Measurements from ENCODE around the gene DLAT.
"Not testable (repeated sequence)": the region's sequence is repeated elsewhere in the genome, so short reads cannot be mapped to it uniquely, and the experiment has no call there.

The DLAT gene
- 29.2 to 60.4 reads per million in 2 donors for total RNA-seq

DNA sequence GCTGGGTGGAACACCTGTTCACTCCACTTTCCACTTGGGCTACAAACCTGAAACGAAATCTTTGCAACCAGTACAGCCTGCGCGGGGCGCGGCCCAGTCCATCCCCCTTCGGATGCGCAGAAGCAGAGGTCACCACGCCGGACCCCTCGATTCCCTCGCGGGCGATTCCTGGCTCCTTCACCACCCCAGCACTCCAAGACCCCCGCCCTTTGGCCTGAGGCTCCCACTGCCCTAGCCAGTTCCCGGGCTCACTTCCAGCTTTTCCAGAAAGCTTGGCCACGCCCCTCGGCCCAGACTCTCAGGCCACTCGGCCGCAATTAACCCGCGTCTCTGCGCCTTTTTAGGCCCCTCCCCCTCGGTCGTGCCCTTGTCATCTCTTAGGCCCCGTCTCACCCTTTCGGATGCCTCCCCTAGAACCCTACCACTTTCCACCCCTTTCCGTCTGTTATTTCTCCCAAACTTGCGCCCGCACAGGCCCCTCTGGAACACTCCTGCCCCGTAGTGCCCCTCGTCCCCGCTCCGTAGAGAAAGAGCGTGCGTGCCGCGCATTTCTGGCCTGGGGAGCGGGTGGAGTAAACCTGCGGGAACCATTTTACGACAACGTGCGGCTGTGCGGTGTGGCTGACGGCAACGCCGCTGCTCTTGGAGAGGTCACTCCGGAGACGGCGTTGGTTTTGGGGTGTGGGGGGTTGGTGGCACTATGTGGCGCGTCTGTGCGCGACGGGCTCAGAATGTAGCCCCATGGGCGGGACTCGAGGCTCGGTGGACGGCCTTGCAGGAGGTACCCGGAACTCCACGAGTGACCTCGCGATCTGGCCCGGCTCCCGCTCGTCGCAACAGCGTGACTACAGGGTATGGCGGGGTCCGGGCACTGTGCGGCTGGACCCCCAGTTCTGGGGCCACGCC, at the start of gene DLAT:
TSS of gene DLAT (plus strand) at position 636 of the 906 bp plus-strand sequence. CDS start at position 701, 65 bp downstream.
- peak; percentile 75 for DNase-seq

DNA sequence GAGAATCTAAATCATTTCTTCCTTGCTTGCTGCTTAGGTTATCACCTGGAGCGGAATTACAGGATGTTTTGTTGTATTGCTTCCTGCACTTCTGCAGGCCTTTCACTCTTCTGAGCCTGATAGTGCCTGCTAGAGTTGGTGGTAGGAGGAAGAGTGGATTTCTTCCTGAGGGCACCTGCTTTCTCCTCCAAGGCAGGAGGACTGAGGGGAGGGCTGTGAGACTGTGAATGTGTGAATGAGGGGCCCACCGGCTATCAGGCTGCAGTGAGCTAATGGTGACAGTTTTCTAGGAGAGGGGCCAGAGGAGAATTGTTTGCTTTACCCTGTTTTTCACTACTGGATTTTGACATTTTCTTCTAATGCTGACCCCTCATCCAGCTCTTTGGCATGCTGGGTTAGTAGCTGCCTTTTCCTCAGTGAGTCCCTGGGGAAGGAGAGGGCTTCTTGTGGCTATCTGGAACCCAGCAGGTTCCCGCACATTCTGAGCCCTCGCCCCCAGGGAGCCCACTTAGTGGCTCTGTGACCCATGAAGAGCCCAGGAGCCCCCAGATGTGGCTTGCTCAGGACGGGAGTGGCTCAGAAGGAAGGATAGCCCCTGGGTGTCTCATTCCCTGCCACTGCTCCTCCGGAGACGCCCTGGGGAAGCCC, 49.0 kb upstream of the DLAT start:
- DNase-seq = no peak

- DNase-seq = no peak
Observed at GRCh38 chr11:111976767-111977145, 48.5 kb upstream of the DLAT start.

DNA sequence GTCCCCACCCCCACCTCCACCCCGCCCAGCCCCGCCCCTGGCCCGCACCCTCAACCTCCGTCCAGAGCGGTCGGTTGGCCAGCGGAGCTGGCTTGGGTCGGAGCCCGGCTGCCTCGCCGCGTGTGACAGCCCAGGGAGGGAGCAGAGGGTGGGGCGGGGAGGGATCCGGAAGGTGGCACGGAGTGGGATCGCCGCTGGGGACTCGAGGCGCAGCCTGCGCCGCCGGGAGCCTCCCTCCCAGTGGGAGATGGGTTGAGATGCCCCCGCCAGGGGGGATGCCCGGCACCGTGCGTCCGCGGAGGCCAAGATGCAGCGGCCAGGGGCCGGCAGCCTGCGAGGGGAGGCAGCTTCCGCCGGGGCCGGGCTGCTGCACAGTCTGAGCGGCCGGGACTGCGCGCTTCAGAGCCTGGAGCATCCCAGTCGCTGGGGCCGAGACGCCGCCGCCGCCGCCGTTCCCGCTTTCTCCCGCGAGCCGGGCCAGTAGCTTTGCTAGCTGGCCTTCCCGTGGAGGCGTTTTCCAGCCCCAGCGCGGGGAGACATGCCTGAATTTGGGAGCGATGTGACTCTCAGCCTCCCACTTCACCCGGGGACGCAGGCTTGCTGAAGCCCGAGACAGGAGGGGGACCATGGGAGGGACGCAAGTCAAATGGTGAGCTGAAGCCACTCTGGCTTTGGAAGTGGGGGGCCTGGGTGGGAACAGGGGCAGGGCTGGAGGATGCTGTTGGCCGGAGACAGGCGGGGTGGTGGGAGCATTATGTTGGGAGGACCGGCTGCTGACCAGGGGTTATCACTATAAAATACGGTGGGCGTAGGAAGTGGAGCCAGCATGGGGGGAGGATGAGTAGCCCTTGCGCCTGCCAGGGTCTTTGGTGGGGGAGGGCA, 47.8 kb upstream of the DLAT start:
- peak; percentile 4 for DNase-seq

DNA sequence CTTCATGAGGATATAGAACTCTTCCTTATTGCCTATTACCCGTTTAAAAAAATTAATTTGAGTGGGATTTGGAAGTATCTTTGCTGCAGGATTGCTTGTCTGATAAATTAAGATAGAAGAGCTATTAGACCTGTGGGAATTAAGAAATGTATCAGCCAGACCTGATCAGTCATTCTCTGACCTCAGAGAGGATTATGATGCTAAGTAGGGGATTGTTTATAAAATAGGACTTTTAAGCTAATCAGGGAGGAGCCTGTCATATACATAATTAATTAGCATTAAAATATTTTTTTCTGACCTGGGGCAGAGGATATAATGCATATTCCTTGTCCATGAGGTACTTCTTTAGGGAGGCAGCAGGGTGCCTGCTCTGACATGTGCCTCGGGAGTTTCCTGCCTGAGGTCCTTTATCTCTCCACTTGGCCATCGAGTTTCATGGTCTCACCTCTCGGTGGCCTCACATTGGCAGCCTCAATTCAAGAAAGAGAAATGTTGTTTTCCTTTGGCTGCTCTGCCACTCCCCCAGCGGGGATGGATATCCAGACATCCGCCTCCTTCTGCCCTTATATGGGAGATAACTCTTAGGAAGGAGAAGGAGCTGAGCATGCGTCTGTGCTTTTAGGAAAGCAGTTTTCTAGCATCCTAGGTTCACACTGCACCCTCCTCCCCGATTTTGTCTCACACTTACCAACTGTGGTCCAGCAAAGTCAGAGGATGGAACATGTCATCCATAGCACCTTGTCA, 47.0 kb upstream of the DLAT start:
- DNase-seq = no peak

GRCh38 chr11:111980062-111980461, 45.1 kb upstream of the DLAT start:
- no peak for DNase-seq

DNA sequence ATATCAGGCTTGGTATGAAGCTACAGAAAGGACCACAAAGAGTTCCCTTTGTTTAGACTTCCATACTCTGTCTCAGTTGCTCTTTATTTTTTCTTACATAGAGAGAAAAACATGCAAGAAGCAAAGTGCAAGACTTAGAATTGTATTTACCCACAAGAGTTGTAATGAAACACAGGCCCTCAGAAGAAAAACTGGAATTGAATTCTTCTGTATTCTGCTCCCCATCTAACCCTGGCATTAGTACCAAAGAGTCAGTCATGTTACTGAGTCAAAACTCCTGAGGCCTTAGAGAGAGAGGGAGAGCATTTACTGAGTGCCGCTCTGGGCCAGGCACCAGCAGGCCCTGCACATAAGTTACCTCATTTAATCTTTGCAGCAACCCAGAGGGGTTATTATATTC, 43.9 kb upstream of the DLAT start:
- DNase-seq = no peak

DNA sequence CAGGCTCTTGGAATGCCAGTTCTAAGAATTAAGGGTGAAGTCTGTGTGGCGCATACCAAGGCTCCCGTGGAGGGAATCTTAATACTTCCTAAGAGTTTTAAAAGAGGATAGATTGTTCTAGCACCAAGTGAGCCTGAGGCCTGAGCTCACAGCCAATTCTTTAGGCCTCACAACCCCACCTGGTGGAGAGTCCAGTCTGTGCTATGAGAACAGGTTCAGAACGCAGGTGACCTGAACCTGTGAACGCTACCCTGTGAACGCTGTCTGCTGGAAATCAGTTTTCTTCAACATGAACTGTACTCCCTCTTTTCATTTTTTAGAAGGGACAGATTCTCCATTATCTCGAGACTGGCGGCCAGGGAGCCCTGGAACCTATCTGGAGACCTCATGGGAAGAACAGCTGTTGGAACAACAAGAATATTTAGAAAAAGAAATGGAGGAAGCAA, 43.2 kb upstream of the DLAT start:
- peak; percentile 19 for DNase-seq

DNA sequence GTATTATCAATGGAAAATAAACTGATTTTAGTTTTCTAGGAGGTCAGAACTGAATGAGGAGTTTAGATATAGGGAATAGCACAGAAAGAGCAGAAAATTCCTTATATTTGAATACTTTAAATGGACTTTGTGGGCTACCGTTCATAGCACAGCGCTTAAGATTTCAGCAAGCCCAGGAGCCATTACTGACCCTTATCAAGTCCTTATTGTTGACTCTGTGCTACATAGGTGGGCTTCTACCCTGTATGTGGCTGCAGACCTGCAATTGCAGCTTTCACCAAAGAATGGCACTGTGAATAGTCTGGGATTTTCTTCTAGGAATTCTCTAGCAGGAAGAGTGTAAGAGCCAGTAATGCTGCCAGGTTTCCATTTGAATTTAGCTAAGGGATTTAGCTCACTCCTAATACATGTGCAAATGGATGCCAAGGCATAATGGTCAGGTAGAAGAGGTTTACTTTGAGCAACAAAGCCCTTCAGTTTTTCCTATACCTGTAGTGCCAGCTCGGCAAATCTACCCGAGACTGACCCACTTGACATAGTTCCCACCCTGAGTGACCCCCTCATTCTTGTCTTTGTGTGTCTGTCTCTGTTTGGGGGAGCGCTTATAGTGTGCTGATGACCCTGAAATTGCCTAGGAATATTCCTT, 42.5 kb upstream of the DLAT start:
- DNase-seq = no peak

GRCh38 chr11:111983187-111983986, 41.8 kb upstream of the DLAT start:
- DNase-seq = no peak

DNA sequence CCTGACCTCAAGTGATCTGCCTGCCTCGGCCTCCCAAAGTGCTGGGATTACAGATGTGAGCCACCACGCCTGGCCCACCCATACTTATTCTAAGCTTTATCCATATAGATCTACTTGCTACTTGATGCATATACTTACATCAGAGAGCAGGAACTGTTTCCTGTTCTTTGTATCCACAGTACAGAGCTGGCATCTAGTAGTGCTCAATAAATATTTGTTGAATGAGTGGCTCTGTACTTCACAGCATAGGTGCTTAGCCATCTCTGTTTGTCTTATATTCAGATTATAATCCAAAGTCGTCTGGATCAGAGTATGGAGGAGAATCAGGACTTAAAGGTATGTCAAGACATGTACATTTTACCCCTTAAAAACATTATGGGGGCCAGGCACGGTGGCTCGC, 38.6 kb upstream of the DLAT start:
- DNase-seq = no peak

DNA sequence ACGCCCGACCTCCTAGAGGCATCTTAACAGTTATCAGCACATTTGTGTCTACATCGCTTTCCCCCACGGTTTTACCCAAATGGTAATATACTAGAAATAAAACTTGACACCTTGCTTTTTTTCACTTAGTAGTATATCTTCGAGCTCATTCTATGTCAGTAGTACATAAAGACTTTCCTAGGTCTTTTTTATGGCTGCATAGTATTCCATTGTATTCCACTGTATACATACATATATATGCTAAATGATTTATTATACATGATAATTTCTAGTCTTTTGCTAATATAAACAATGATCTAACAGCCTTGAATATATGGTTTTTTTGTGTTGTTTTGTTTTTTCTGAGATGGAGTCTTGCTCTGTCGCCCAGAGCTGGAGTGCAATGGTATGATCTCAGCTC, 34.8 kb upstream of the DLAT start:
- DNase-seq = no peak

DNA sequence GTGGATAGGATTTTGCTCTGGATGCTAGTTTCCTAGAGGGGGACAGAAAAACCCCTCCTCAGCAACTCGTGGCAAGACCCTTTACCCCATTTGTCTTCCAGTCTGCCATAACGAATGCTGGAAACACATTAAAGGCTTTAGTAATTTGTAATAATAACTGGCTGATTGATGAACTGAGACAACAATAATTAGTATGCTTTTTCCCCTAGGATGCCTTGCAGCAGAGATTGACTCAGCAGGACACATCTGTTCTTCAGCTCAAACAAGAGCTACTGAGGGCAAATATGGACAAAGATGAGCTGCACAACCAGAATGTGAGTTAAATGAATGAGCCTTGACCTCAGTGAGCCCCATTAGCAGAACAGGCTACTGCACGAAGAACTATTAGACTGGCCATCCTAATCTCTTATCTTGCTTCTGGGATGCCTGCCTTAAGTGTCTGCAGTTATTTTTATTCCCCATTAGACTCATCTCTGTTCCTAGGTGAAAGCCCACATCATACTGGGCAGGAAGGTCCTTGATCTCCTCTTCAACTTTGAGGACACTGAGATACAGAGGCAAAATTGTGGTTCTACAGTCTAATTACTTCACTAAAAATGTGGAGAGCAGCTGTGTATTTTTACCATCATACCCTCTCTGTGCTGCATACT, 32.9 kb upstream of the DLAT start:
- DNase-seq = no peak

- no peak for DNase-seq
Observed at GRCh38 chr11:111996129-111996528, 29.1 kb upstream of the DLAT start.

GRCh38 chr11:111996669-111997068, 28.5 kb upstream of the DLAT start:
- not testable (repeated sequence) for DNase-seq

DNA sequence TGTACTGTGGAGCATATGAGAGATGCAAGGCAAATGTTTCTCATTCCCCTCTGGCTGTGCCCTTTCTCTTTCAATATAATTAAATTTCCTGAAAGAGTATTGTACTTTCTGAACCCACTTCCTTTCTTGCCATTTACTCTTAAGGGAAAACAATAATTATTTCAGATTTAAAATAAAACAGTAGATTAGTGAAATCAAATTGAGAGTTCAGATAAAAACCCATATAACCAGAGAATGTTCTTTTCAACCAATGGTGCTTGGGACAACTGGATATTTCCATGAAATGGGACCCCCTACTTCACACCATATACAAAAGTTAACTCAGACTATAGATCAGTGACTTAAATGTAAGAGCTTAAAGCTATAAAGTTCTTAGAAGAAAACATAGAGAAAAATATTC, 26.1 kb upstream of the DLAT start:
- DNase-seq = no peak

DNA sequence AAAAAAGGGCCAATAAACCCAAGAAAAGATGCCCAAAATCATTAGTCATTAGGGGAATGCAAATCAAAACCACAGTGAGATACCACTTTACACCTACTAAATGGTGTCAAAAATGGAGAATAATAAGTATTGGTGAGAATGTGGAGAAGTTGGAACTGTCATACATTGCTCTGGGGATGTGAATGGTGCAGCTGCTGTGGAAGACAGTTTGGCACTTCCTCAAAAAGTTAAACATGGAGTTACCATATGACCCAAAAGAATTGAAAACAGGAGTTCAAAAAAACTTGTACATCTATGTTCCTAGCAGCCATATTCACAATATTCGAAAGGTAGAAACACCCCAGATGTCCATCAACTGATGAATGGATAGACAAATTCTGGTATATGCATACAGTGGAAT, 24.5 kb upstream of the DLAT start:
- DNase-seq = no peak

GRCh38 chr11:112002491-112003216, 22.6 kb upstream of the DLAT start:
- DNase-seq = no peak

DNA sequence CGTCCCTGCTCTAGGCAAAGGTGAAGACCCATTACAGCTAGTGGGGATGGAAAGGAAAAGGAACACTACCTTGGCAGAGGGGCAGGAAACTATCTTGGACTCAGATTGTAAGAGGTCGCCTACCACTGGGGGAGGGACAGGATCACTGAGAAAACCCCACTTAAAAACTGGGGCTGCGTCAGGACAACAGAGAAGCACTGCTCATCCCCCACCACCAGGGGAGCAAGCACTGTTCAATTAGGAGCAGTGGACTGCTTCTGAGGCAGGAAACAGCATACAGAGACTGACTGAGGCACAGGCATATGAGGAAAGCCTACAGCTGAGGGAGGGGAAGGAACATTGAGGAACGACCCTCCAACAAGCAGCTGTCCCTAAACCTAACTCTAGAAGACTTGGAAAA, 20.8 kb upstream of the DLAT start:
- DNase-seq = no peak

Measured in T-helper 9 cell (primary cell).